Motor neuron (in vitro differentiated cells): Measurements from ENCODE around the gene INO80D. TPM values are rescaled to one million over a fixed set of nuclear protein-coding genes. Genes with fewer than 3 reads are reported as not detected.
"Not testable (repeated sequence)": the region's sequence is repeated elsewhere in the genome, so short reads cannot be mapped to it uniquely, and the experiment has no call there.

Source experiments
- ATAC-seq, 8 experiments: fragments of 200-7000 bp; cut with Tn5 transposase; replicated peaks in 6 of 8; 2 replicates each; pipeline ENCODE4 v1.8.0; 2021; ENCODE audit warnings: mild to moderate bottlenecking in 8 of 8, moderate library complexity in 8 of 8
- H3K27ac ChIP-seq, 2 donors: fragments of 250-450 bp; sonication (Bioruptor Pico); 2 replicates each; pipeline ENCODE4 v1.9.0; 2021; ENCODE audit warnings: antibody characterized with exemption in 2 of 2, mild to moderate bottlenecking in 2 of 2, moderate library complexity in 1 of 2
- H3K4me1 ChIP-seq, 2 donors: fragments of 250-450 bp; sonication (Bioruptor Pico); replicated peaks in 1 of 2; 2 replicates each; pipeline ENCODE4 v1.6.1; 2021; ENCODE audit warnings: antibody characterized with exemption in 2 of 2, mild to moderate bottlenecking in 2 of 2, moderate library complexity in 1 of 2
- H3K4me3 ChIP-seq, 5 donors: fragments of 250-450 bp; sonication (Bioruptor Pico); 2 replicates each; pipeline ENCODE4 v1.9.0; 2021; ENCODE audit warnings: antibody characterized with exemption in 5 of 5, mild to moderate bottlenecking in 5 of 5, moderate library complexity in 4 of 5
- WGBS, 10 experiments: fragments of 450-650 bp; shearing (Covaris generic); methylation state at CpG; one replicate each; pipeline ENCODE4 v1.0.0; 2022; 5-methylcytosine and 5-hydroxymethylcytosine counted together
- in situ Hi-C, 9 experiments: fragments of 400-800 bp; cut with MboI; loops; one replicate each; pipeline ENCODE4 v1.15.0; 2021; ENCODE audit warnings: low sequenced_read_pairs in 9 of 9, low pct_unique_long_range_greater_than_20kb in 2 of 9; ENCODE audit not compliant: unreplicated experiment in 9 of 9
- total RNA-seq, 8 experiments: library from RNA; unstranded; fragments of 300-600 nt; gene quantifications; 2 replicates each; pipeline versions ENCODE4 v1.2.3 to v1.2.4, GENCODE V29; 2022

INO80D gene
- total RNA-seq, 8 experiments from 2014 or later = 5.8 to 15.3 (median 10.7) TPM

- 50 to 100% (median 86%) methylated on average over 1 of the region's 1 CpG; no CpG with 5 or more reads in 3 of the 10 experiments for WGBS, 10 experiments
- Histone ChIP-seq H3K27ac (no peak overlapping the region), H3K4me1 (no peaks in the 10 kb centered on the region), H3K4me3 (no peak overlapping the region)
- in situ Hi-C loops = no loop called here
- peak in 1 of 8 experiments; percentile 15 for ATAC-seq
Observed at GRCh38 chr2:206045251-206045650, 40.7 kb downstream of the INO80D start.

DNA sequence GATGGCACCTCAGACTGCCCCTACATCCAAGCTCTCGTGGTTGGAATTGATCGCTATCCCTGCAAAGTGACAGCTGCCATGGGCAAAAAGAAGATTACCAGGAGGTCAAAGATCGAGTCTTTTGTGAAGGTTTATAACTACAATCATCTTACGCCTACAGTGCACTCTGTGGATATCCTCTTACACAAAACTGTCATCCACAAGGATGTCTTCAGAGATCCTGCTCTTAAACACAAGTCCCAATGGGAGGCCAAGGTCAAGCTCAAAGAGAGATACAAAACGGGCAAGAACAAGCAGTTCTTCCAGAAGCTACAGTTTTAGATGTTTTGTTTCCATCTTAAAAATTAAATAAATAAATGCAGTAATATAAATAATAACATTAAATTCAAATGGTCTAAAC lies 45.4 kb downstream of the INO80D start:
- in situ Hi-C loops = no loop called here
- Histone ChIP-seq H3K4me3 (no peak overlapping the region), H3K27ac (no peak overlapping the region), H3K4me1 (no peaks in the 10 kb centered on the region)
- ATAC-seq = no peak
- 88 to 100% (median 93%) methylated on average over 2 to 5 of the region's 5 CpGs; no CpG with 5 or more reads in 1 of the 10 experiments for WGBS, 10 experiments

DNA sequence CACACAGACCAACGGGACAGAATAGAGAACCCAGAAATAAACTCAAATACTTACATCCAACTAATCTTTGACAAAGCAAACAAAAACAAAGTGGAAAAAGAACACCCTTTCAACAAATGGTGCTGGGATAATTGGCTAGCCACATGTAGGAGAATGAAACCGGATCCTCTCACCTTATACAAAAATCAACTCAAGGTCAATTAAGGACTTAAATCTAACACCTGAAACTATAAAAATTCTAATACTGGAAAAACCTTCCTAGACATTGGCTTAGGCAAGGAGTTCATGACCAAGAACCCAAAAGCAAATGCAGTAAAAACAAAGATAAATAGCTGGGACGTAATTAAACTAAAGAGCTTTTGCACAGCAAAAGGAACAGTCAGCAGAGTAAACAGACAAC lies 50.6 kb downstream of the INO80D start:
- in situ Hi-C loops, H3K4me3 ChIP-seq, ATAC-seq, H3K27ac ChIP-seq, H3K4me1 ChIP-seq: not testable (repeated sequence)
- WGBS, 10 experiments = 84 to 100% (median 95%) methylated on average over 1 to 3 of the region's 3 CpGs

DNA sequence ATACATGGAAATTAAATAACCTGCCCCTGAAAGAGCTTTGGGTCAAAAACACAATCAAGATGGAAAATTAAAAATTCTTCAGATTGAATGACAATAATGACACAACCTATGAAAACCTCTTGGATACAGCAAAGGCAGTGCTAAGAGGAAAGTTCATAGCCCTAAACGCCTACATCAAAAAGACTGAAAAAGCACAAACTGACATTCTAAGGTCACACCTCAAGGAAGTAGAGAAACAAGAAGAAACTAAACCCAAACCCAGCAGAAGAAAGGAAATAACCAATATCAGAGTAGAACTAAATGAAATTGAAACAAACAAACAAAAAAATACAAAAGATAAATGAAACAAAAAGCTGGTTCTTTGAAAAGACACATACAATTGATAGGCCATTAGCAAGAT lies 52.5 kb downstream of the INO80D start:
- H3K4me3 ChIP-seq, H3K4me1 ChIP-seq, in situ Hi-C loops, H3K27ac ChIP-seq, ATAC-seq: not testable (repeated sequence)
- WGBS, 10 experiments = 83 to 100% (median 100%) methylated on average over 1 of the region's 1 CpG; no CpG with 5 or more reads in 1 of the 10 experiments

- Histone ChIP-seq H3K4me1 (no peaks in the 10 kb centered on the region), H3K27ac (no peak overlapping the region), H3K4me3 (no peak overlapping the region)
- in situ Hi-C loops = no loop called here
- ATAC-seq = no peak
- WGBS, 10 experiments = 90 to 100% (median 97%) methylated on average over 1 to 7 of the region's 8 CpGs; no CpG with 5 or more reads in 4 of the 10 experiments
Observed at GRCh38 chr2:206031950-206032567, 53.9 kb downstream of the INO80D start.

DNA sequence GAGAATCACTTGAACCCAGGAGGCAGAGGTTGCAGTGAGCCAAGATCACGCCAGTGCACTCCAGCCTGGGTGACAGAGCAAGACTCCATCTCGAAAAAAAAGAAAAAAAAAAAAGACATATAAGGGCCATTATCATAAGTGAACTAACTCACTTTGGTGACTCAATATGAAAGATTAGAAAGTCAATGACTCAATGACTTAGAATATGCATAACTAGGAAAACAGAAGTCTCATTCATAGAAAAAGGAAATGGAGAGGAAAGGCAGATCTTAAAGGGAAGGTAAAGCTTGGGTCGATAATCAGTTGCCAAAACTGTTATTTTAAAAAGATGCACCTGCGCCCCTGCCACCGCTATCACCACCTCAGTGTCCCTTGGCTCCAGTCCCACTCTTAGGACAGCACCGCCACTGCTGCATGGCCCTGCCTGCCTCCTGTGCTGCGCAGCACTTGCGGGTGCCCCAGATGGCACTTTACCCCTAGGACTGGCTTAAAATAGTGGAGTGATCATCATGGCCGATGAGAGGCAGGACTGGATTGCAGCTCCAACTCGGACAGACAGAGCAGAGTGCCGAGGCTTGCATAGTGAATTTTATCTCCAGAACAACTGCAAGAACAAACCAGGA lies 54.7 kb downstream of the INO80D start:
- H3K4me3 ChIP-seq = no peak overlapping the region
- ATAC-seq = peak in 3 of 8 experiments; percentile 35 to 99 (median 99)
- H3K27ac ChIP-seq = no peak overlapping the region
- H3K4me1 ChIP-seq = no peaks in the 10 kb centered on the region
- 64 to 100% (median 88%) methylated on average over 1 to 11 of the region's 11 CpGs; no CpG with 5 or more reads in 1 of the 10 experiments for WGBS, 10 experiments
- in situ Hi-C loops = no loop called here

DNA sequence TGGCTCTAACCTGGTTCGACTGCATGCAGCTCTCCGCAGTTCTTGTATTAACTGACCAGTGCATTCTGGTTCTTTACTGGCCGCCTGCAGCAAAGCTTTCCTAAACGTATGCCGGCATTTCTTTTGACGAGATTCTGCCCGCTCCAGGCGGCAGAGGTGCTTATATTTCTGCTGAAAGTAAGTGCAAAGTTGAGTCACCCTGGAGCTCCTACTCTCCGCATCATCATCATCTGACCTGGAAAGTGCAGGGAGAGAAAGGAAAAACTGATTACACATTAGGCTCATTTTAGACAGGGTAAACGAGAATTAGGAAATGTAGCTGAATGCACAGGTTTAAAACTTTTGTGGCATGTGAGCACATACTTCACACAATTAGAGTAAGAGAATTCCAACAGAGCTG lies 57.9 kb downstream of the INO80D start:
- ATAC-seq = peak in 1 of 8 experiments; percentile 50
- in situ Hi-C loops = no loop called here
- H3K4me1 ChIP-seq = no peaks in the 10 kb centered on the region
- H3K4me3 ChIP-seq = no peak overlapping the region
- no peak overlapping the region for H3K27ac ChIP-seq
- WGBS, 10 experiments = 60 to 91% (median 89%) methylated on average over 1 to 10 of the region's 10 CpGs

DNA sequence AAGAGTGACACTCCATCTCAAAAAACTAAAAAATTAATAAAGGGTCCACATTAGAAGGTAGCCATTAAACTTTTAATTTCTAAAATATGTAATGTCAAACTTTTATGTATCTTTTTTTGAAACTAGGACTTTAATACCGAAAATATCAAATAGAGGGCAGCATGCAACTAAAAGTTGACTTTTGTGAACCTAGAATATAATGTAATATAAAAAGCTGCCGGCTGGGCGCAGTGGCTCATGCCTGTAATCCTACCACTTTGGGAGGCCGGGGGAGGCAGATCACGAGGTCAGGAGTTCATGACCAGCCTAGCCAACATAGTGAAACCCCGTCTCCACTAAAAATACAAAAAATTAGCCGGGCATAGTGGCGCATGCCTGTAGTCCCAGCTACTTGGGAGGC lies 62.8 kb downstream of the INO80D start:
- in situ Hi-C loops = no loop called here
- H3K4me1 ChIP-seq = no peaks in the 10 kb centered on the region
- 86 to 100% (median 93%) methylated on average over 2 to 8 of the region's 8 CpGs; no CpG with 5 or more reads in 1 of the 10 experiments for WGBS, 10 experiments
- no peak overlapping the region for H3K4me3 ChIP-seq
- H3K27ac ChIP-seq = no peak overlapping the region
- no peak for ATAC-seq

DNA sequence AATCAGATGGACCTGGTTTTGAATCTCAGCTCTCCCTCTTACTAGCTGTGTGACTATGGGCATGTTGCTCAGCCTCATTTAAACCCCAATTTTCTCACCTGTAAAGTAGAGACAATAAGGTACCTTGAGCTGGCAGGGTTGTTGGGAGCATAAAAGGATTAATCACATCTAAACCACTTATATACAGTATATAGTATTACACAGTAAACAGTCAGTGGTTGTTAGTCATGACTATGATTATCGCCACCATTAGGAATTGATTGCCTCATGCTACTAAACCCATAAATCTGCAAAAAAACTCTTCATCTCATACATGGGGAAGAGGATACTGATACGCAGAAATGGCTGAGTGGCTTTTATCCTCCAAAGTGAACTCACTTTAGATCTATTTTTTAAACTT lies 65.8 kb downstream of the INO80D start:
- WGBS, 10 experiments = 43 to 100% (median 90%) methylated on average over 1 to 2 of the region's 2 CpGs; no CpG with 5 or more reads in 1 of the 10 experiments
- in situ Hi-C loops = no loop called here
- ATAC-seq = peak in 3 of 8 experiments; percentile 47 to 76 (median 58)

DNA sequence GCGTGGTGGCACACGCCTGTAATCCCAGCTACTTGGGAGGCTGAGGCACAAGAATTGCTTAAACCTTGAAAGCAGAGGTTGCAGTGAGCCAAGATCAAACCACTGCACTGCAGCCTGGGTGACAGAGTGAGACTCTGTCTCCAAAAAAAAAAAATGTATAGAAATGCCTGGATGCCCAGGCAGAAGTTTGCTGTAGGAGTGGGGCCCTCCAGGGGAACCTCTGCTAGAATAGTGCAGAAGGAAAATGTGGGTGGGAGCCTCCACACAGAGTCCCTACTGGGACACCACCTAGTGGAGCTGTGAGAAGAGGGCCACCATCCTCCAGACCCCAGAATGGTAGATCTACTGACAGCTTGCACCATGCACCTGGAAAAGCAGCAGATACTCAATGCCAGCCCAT lies 70.2 kb downstream of the INO80D start:
- in situ Hi-C loops, H3K4me3 ChIP-seq, H3K27ac ChIP-seq, H3K4me1 ChIP-seq, ATAC-seq: not testable (repeated sequence)
- WGBS, 10 experiments = 80 to 100% methylated on average over 1 to 2 of the region's 2 CpGs; no CpG with 5 or more reads in 8 of the 10 experiments

More for the DNA sequence above, 65.8 kb downstream of the INO80D start:
- H3K4me3 ChIP-seq = no peak overlapping the region
- H3K27ac ChIP-seq = no peak overlapping the region
- no peaks in the 10 kb centered on the region for H3K4me1 ChIP-seq

- Histone ChIP-seq H3K4me3 (no peak overlapping the region), H3K27ac (no peak overlapping the region), H3K4me1 (no peaks in the 10 kb centered on the region)
- 83 to 100% (median 100%) methylated on average over 1 of the region's 1 CpG; no CpG with 5 or more reads in 5 of the 10 experiments for WGBS, 10 experiments
- ATAC-seq = no peak
- in situ Hi-C loops = no loop called here
Observed at GRCh38 chr2:206011795-206012194, 74.2 kb downstream of the INO80D start.

GRCh38 chr2:206011018-206011614 lies 74.9 kb downstream of the INO80D start:
- no peak for ATAC-seq

DNA sequence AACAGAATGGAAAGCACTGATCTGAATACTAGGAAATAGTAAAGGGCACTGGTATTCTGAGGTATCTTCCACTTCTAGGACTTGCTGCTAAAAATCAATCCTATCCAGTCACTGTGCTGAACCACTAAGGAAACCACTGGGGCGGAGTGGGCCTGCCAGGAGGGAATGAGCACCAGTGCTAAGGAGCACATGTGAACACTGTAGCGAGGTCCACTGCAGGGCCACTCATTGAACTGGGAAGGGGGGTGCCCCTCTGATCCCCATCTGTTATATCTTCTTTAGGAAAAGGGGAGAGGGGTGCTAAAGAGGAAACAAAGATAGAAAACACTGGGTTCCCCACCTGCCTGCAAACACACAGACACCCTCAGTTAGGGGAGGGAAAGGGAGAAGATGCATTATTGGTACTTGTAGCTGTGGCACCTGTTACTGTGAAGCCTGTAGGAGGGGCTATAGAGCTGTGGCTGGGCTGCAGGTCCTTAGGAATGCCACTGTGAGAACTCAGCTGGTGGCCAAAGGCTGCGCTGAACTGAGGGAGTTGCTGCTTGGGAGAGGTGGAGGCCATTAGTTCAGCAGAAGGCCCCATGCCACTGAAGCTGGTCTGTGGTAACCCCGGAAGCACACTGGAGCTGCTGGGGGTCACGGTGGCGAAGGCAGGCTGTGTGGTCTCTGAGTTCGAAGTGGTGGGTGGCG lies 81.8 kb downstream of the INO80D start:
- Histone ChIP-seq H3K4me3 (no peak overlapping the region), H3K4me1 (peaks cover 0 to 5% of the 10 kb centered on the region in 2 donors), H3K27ac (no peak overlapping the region)
- 80 to 100% (median 100%) methylated on average over 1 to 5 of the region's 8 CpGs; no CpG with 5 or more reads in 5 of the 10 experiments for WGBS, 10 experiments
- in situ Hi-C loops = no loop called here
- ATAC-seq = peak in 4 of 8 experiments; percentile 56 to 83 (median 74)

More at GRCh38 chr2:206011018-206011614, 74.9 kb downstream of the INO80D start:
- Histone ChIP-seq H3K27ac (no peak overlapping the region), H3K4me1 (no peaks in the 10 kb centered on the region), H3K4me3 (no peak overlapping the region)
- in situ Hi-C loops = no loop called here
- 80 to 100% (median 100%) methylated on average over 1 to 4 of the region's 4 CpGs; no CpG with 5 or more reads in 2 of the 10 experiments for WGBS, 10 experiments
